Right lobe of liver (tissue), 6 donors: ENCODE results near the gene KCNA3. TPM values are rescaled to one million over a fixed set of nuclear protein-coding genes. Genes with fewer than 3 reads are reported as not detected.

ENCODE experiments used
- ATAC-seq, 4 donors: fragments of 200-7000 bp; cut with Tn5 transposase; one replicate each; pipeline ENCODE4 v1.9.1; 2020; ENCODE audit warnings: mild to moderate bottlenecking in 4 of 4, moderate library complexity in 4 of 4
- DNase-seq, 3 donors: peaks; one replicate each; pipeline ENCODE4 v3.0.0-alpha.2; 2020
- H3K27ac ChIP-seq, 3 donors: fragments of 200-600 bp; one replicate each; pipeline ENCODE4 v1.8.0; 2022
- H3K27me3 ChIP-seq, 2 donors: fragments of 200-600 bp; one replicate each; pipeline ENCODE4 v1.8.0; 2022
- H3K36me3 ChIP-seq, 4 donors: fragments of 200-600 bp; sonication (generic) in 1 of 4; one replicate each; pipeline versions ENCODE4 v1.5.1 to v1.8.0; 2017 to 2022; ENCODE audit warnings: control low read depth in 1 of 4
- H3K4me1 ChIP-seq, 4 donors: fragments of 200-600 bp; sonication (generic) in 1 of 4; one replicate each; pipeline versions ENCODE4 v1.5.1 to v1.8.0; 2017 to 2022; ENCODE audit warnings: control low read depth in 1 of 4
- H3K4me3 ChIP-seq, 3 donors: fragments of 200-600 bp; one replicate each; pipeline ENCODE4 v1.8.0; 2022
- H3K9me3 ChIP-seq, 4 donors: fragments of 200-600 bp; sonication (generic) in 1 of 4; one replicate each; pipeline versions ENCODE4 v1.5.1 to v1.8.0; 2017 to 2022; ENCODE audit warnings: control low read depth in 1 of 4
- POLR2A ChIP-seq: fragments of 450-650 bp; IDR thresholded peaks from one replicate; pipeline ENCODE4 v1.6.1; 2017; ENCODE audit warnings: antibody characterized with exemption, mild to moderate bottlenecking
- WGBS: methylation state at CpG from one replicate; pipeline ENCODE4 v1.1.6; 2018; ENCODE audit warnings: low coverage, low lambda C conversion rate; ENCODE audit not compliant: insufficient coverage; ENCODE audit errors: missing lambda C conversion rate; 5-methylcytosine and 5-hydroxymethylcytosine counted together
- intact Hi-C, 2 donors: fragments of 100-400 bp; cut with DNase I; formaldehyde crosslinking; loops; one replicate each; pipeline versions ENCODE4 v1.11.2 to v1.14.1; 2022
- total RNA-seq, 6 experiments: library from RNA; depleted of rRNA in 2 of 6; stranded (reverse); fragments of >200 nt in 2 of 6; fragmentation: NEBNext Ultra II Directional in 3 of 6; extraction: Animal tissue kit (Norgen Biotek cat#: 25700) in 3 of 6; gene quantifications; one replicate each; pipeline versions ENCODE4 v1.1.0 to v1.2.4, GENCODE V29; 2016 to 2023
- TF ChIP-seq, protein P1 (sequence below), 4 donors: fragments of 200-600 bp in 3 of 4; fragments of 450-650 bp in 1 of 4; IDR thresholded peaks; one replicate each; pipeline versions ENCODE4 v1.5.1 to v1.8.0; 2016 to 2022; ENCODE audit warnings: antibody characterized with exemption in 4 of 4, mild to moderate bottlenecking in 2 of 4
- donor health status: DM: no; HTN: yes; CAD: no.
- donor health status: DM: no; HTN: no; CAD: no.
- donor health status: DM: no; HTN: no; CAD: no.
- donor health status: DM: no; HTN: yes; CAD: no.
- donor health status: DM: no; HTN: yes; CAD: no.

The KCNA3 gene
- total RNA-seq, 6 experiments from 2014 or later = 0.09 to 1.2 (median 0.45) TPM

DNA sequence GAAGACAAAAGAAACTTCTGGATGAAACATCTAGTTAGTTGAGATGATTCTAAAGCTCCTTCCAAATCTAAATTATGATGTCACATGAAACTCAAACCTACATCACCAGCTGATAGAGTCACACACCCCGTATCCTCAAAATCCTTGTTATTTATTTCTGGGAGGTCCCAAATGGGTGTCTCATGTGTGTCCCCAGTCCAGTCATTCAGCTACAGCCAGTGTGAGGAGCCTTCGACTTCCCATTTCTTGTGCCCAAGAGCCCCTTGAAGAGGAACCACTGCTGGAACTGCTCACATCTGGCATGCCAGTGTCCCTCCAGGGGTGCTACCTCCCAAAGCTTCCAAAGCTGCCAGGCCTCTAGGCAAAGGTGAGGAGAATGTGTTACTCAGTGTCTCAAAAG is 32.5 kb upstream of the KCNA3 start:
- Histone ChIP-seq H3K36me3 (no peaks in the 10 kb centered on the region), H3K27ac (no peak overlapping the region), H3K4me1 (no peaks in the 10 kb centered on the region), H3K9me3 (no peaks in the 10 kb centered on the region), H3K4me3 (no peak overlapping the region), H3K27me3 (no peaks in the 10 kb centered on the region)
- DNase-seq = no peak
- WGBS = 38% methylated on average over 2 of the region's 2 CpGs
- no peak for TF ChIP-seq POLR2A
- TF ChIP-seq, protein P1, sequence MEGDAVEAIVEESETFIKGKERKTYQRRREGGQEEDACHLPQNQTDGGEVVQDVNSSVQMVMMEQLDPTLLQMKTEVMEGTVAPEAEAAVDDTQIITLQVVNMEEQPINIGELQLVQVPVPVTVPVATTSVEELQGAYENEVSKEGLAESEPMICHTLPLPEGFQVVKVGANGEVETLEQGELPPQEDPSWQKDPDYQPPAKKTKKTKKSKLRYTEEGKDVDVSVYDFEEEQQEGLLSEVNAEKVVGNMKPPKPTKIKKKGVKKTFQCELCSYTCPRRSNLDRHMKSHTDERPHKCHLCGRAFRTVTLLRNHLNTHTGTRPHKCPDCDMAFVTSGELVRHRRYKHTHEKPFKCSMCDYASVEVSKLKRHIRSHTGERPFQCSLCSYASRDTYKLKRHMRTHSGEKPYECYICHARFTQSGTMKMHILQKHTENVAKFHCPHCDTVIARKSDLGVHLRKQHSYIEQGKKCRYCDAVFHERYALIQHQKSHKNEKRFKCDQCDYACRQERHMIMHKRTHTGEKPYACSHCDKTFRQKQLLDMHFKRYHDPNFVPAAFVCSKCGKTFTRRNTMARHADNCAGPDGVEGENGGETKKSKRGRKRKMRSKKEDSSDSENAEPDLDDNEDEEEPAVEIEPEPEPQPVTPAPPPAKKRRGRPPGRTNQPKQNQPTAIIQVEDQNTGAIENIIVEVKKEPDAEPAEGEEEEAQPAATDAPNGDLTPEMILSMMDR (IDR thresholded peaks at IDR 0.05) = no peak
- ATAC-seq = no peak
- intact Hi-C loops = no loop called here

- Histone ChIP-seq H3K27ac (no peak overlapping the region), H3K9me3 (no peaks in the 10 kb centered on the region), H3K36me3 (no peaks in the 10 kb centered on the region), H3K4me3 (no peak overlapping the region), H3K4me1 (no peaks in the 10 kb centered on the region), H3K27me3 (no peaks in the 10 kb centered on the region)
- DNase-seq (no peak), ATAC-seq (no peak)
- 27% methylated on average over 1 of the region's 1 CpG for WGBS
- TF ChIP-seq, protein P1 (IDR thresholded peaks at IDR 0.05) = no peak
- no peak for TF ChIP-seq POLR2A
- intact Hi-C loops = no loop called here
Measured at GRCh38 chr1:110706621-110707020, 31.9 kb upstream of the KCNA3 start.

GRCh38 chr1:110702260-110702659 is 27.5 kb upstream of the KCNA3 start:
- no peaks in the 10 kb centered on the region for H3K9me3 ChIP-seq
- no peak overlapping the region for H3K27ac ChIP-seq
- H3K27me3 ChIP-seq = no peaks in the 10 kb centered on the region
- intact Hi-C loops = no loop called here
- H3K4me3 ChIP-seq = no peak overlapping the region
- TF ChIP-seq, protein P1 (IDR thresholded peaks at IDR 0.05) = no peak
- no peak for TF ChIP-seq POLR2A
- ATAC-seq = no peak
- H3K36me3 ChIP-seq = no peaks in the 10 kb centered on the region
- no peaks in the 10 kb centered on the region for H3K4me1 ChIP-seq
- no peak for DNase-seq
- 29% methylated on average over 1 of the region's 1 CpG for WGBS

- intact Hi-C loops = no loop called here
- H3K4me3 ChIP-seq = no peak overlapping the region
- no peaks in the 10 kb centered on the region for H3K9me3 ChIP-seq
- no peak overlapping the region for H3K27ac ChIP-seq
- H3K27me3 ChIP-seq = no peaks in the 10 kb centered on the region
- no peak for TF ChIP-seq POLR2A
- TF ChIP-seq, protein P1 (IDR thresholded peaks at IDR 0.05) = no peak
- no peak for ATAC-seq
- no peaks in the 10 kb centered on the region for H3K36me3 ChIP-seq
- no peaks in the 10 kb centered on the region for H3K4me1 ChIP-seq
- 75% methylated on average over 2 of the region's 2 CpGs for WGBS
- DNase-seq = no peak
Measured at GRCh38 chr1:110700767-110701166, 26.0 kb upstream of the KCNA3 start.

- TF ChIP-seq, protein P1 (IDR thresholded peaks at IDR 0.05) = no peak
- TF ChIP-seq POLR2A = no peak
- DNase-seq (no peak), ATAC-seq (no peak)
- no peak overlapping the region for H3K4me3 ChIP-seq
- intact Hi-C loops = no loop called here
- 62% methylated on average over 3 of the region's 4 CpGs for WGBS
- H3K9me3 ChIP-seq = no peaks in the 10 kb centered on the region
- no peaks in the 10 kb centered on the region for H3K36me3 ChIP-seq
- H3K27me3 ChIP-seq = no peaks in the 10 kb centered on the region
- no peak overlapping the region for H3K27ac ChIP-seq
- H3K4me1 ChIP-seq = no peaks in the 10 kb centered on the region
Measured at GRCh38 chr1:110697606-110698005, 22.9 kb upstream of the KCNA3 start.
